BJ (cell line): ENCODE measurements around the gene DNHD1. TPM values are rescaled to one million over a fixed set of nuclear protein-coding genes. Genes with fewer than 3 reads are reported as not detected.
A peak's percentile ranks its signal among the peaks of the same experiment; 100 is the strongest.

Experiments used
- CTCF ChIA-PET: fragments of 350-600 bp; formaldehyde crosslinking; extraction: SDS; loops from one replicate; lab custom pipeline; 2021; ENCODE audit warnings: antibody characterized with exemption, inconsistent platforms; lab: Yijun Ruan, JAX
- POLR2A ChIA-PET: fragments of 300-600 bp; sonication (Branson Sonifier 250); formaldehyde crosslinking; extraction: SDS; loops from one replicate; lab custom pipeline; 2021; ENCODE audit warnings: antibody characterized with exemption; lab: Charles Lee
- DNase-seq: peaks from one replicate; pipeline ENCODE4 v3.0.0-alpha.2; 2011; ENCODE audit warnings: low read depth
- H3K27me3 ChIP-seq: 2 replicates; pipeline ENCODE4 v1.6.0; 2011; ENCODE audit warnings: low read length; ENCODE audit not compliant: control insufficient read depth, insufficient read depth
- H3K36me3 ChIP-seq: 2 replicates; pipeline ENCODE4 v1.5.1; 2011; ENCODE audit warnings: low read length; ENCODE audit not compliant: control insufficient read depth, insufficient read depth
- H3K4me3 ChIP-seq: 2 replicates; pipeline ENCODE4 v1.5.1; 2011; ENCODE audit warnings: low read depth, mild to moderate bottlenecking, control low read depth, low read length
- polyA plus RNA-seq: library from polyadenylated mRNA; depleted of rRNA; stranded (reverse); fragments of >200 nt; gene quantifications from 2 replicates; pipeline ENCODE4 v1.2.3, GENCODE V29; 2011
- TF ChIP-seq, protein P1 (sequence below): IDR thresholded peaks from 2 replicates; pipeline ENCODE4 v1.5.1; 2011; ENCODE audit warnings: low read depth, mild to moderate bottlenecking, control low read depth, inconsistent platforms, low read length, moderate library complexity; ENCODE audit not compliant: insufficient read depth

DNHD1 gene
- polyA plus RNA-seq, 1 experiment, result 3.1 TPM

DNA sequence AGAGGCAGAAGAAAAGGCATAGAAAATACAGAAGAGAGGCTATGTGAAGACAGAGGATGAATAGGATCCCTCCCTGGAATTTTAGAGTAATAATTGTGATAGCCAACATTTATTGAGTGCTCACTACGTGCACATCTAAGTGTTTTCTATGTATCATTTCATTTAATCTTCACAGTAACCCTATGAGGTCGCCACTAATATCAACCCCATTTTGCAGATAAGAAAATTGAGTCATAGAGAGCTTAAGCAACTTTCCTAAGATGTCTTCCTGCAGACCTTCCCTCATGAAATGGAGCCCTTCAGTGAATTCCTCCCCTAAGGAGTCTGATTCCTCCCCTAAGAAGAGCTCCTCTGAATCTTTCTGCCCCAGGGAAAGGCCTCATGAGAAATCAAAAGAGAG is 68.2 kb downstream of the DNHD1 start:
- Histone ChIP-seq H3K36me3 (no peaks in the 10 kb centered on the region; the same call in 1 of the 2 replicates), H3K4me3 (no peak overlapping the region), H3K27me3 (no peaks in the 10 kb centered on the region)
- no peak for DNase-seq
- TF ChIP-seq, protein P1, sequence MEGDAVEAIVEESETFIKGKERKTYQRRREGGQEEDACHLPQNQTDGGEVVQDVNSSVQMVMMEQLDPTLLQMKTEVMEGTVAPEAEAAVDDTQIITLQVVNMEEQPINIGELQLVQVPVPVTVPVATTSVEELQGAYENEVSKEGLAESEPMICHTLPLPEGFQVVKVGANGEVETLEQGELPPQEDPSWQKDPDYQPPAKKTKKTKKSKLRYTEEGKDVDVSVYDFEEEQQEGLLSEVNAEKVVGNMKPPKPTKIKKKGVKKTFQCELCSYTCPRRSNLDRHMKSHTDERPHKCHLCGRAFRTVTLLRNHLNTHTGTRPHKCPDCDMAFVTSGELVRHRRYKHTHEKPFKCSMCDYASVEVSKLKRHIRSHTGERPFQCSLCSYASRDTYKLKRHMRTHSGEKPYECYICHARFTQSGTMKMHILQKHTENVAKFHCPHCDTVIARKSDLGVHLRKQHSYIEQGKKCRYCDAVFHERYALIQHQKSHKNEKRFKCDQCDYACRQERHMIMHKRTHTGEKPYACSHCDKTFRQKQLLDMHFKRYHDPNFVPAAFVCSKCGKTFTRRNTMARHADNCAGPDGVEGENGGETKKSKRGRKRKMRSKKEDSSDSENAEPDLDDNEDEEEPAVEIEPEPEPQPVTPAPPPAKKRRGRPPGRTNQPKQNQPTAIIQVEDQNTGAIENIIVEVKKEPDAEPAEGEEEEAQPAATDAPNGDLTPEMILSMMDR, result no peak
- CTCF ChIA-PET, result no interaction called here
- POLR2A ChIA-PET, result no interaction called here

DNA sequence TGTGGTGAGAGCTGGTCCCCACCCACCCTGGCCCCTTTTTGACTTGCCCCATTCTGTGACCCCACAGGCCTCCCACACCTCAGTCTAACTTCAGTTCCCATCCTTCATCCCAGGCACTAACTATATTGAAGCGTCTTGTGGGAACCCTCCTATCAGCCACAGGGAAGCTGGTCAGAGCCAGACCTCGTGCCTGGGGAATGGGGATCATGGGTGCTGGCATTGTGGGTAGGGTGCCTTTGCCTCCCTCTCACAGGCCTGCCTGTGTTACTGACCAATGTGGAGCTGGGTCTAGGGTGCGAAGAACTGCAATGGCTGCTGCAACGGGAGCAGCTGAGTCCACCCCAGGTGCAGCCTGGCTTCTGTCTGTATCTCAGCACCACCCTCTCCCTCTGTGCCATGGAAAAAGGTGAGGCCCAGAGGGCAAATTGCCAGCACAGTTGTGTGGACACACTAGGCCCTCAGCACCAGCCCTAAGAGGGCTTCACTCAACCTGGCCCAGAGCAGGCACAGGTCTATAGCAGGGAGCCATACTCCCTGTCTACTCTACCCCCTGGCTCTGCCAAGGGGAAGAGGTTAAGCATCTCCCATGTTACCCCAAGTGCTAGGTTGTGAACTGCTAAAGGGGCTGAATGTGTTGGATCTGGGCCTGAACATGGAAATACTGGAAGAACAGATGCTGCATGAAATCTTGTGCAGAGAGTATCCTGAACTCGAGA is 69.1 kb downstream of the DNHD1 start:
- H3K36me3 ChIP-seq, result no peaks in the 10 kb centered on the region; the same call in 1 of the 2 replicates
- no peaks in the 10 kb centered on the region for H3K27me3 ChIP-seq
- DNase-seq, result no peak
- TF ChIP-seq, protein P1, result no peak
- CTCF ChIA-PET, result interaction anchor here (0.6 kb wide), 1 partner anchor 993 kb away, joined by 3 read pairs; no protein-coding TSS in a partner anchor
- POLR2A ChIA-PET, result no interaction called here
- H3K4me3 ChIP-seq, result no peak overlapping the region

DNA sequence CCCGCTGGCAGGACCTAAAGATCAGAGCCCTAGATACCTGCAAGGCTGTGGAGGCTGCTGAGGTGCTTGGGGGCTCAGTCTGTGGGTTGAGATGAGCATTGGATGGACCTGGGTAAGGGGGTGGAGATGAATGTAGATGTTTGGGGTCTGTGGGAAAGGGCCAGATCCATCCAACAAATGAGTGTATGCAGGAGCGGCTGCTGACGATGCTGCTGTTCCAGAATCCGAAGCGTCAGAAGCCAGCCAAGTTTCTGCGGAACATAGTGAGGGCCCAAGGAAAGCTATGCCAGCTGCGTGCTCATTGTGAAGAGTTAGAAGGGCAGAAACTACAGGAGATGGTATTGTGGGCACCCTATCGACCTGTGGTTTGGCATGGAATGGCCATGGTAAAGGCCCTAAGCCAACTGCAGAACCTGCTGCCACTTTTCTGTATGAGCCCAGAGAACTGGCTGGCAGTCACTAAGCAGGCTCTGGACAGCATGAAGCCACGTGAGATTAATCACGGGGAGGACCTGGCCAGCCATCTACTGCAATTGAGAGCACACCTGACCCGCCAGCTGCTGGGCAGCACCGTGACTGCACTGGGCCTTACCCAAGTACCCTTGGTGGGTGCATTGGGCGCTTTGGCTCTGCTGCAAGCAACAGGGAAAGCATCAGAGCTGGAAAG is 69.8 kb downstream of the DNHD1 start:
- TF ChIP-seq, protein P1, result no peak

DNA sequence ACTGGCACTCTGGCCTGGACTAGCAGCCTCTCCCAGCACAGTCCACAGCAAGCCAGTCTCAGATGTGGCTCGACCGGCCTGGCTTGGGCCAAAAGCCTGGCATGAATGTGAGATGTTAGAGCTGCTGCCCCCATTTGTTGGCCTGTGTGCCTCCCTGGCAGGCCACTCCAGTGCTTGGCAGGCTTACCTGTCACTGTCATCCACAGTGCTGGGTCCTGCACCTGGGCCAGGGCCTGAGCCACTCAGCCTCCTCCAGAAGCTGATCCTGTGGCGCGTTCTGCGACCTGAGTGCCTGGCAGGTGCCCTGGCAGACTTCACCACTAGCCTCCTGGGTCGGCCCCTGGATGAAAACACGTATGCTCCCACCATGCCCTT is 70.3 kb downstream of the DNHD1 start:
- TF ChIP-seq, protein P1, result no peak
- ChIA-PET POLR2A (no interaction called here), CTCF (no interaction called here)
- H3K4me3 ChIP-seq, result no peak overlapping the region
- no peak for DNase-seq
- H3K27me3 ChIP-seq, result no peaks in the 10 kb centered on the region
- no peaks in the 10 kb centered on the region; the same call in 1 of the 2 replicates for H3K36me3 ChIP-seq

More for the DNA sequence above, 69.8 kb downstream of the DNHD1 start:
- Histone ChIP-seq H3K36me3 (no peaks in the 10 kb centered on the region; the same call in 1 of the 2 replicates), H3K4me3 (no peak overlapping the region), H3K27me3 (no peaks in the 10 kb centered on the region)
- ChIA-PET POLR2A (no interaction called here), CTCF (no interaction called here)
- no peak for DNase-seq

DNA sequence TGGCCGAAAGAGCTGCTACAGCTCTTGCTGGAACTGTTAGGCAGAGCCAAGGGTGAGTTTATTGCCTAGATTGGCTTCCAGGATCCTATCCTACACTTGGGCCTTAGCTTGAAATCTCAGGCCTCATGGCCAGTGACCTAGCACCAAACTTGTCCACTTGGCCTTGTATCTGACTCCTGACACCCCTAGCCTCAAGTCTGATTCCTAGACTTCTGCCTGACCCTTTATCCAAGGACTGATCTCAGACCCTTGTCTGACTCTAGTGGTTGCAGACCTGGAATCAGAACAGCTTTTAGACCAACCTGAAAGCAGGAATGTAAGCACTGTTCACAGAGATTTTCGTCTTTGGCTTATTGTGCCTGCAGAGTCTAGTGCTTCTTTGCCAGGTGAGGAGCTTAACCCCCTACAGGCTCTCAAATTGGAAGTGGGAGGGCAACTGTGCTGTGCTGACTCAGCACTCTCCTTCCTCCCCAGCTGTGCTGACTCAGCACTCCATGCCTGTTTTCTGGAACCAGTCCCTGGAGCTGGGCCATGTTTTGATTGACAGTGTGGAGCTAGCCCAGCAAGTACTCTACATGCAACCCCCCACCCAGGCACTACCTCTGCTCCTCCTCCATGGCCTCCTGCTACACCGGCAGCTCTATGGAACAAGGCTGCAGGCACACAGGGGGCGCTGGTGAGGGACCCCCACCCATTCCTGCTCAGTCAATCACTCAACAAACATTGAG is 71.3 kb downstream of the DNHD1 start:
- Histone ChIP-seq H3K27me3 (no peaks in the 10 kb centered on the region), H3K4me3 (no peak overlapping the region), H3K36me3 (no peaks in the 10 kb centered on the region; the same call in 1 of the 2 replicates)
- POLR2A ChIA-PET, result interaction anchor here (0.5 kb wide), 1 partner anchor 25 kb away, joined by 3 read pairs; no protein-coding TSS in a partner anchor
- TF ChIP-seq, protein P1, result 0 out of 2 replicates have a peak, but pooled peaks have one; percentile 5
- DNase-seq, result no peak
- CTCF ChIA-PET, result interaction anchor here (0.7 to 1.1 kb wide), 2 partner anchors 37 to 77 kb away, joined by 3 to 5 read pairs; no protein-coding TSS in a partner anchor
